Measurements from ENCODE around the gene ACTC1. TPM values are rescaled to one million over a fixed set of nuclear protein-coding genes. Genes with fewer than 3 reads are reported as not detected.
A peak's percentile ranks its signal among the peaks of the same experiment; 100 is the strongest.

The ACTC1 gene
- total RNA-seq, 1 experiment from 2014 or later, result not detected

GRCh38 chr15:34828145-34828911, 33.0 kb upstream of the ACTC1 start:
- H3F3A ChIP-seq (ENCODE audit: low read length, unreplicated experiment), result no peaks in the 10 kb centered on the region
- no peaks in the 10 kb centered on the region; the same call in 1 of the 2 replicates for H3K27me3 ChIP-seq (ENCODE audit: low read length)
- no peak overlapping the region for H3K9ac ChIP-seq (ENCODE audit: low read length)
- H3K4me2 ChIP-seq (ENCODE audit: low read length), result peak overlapping the region; percentile 37
- CTCF ChIA-PET, result no interaction called here
- H3K27ac ChIP-seq (ENCODE audit: low read length), result no peak overlapping the region
- 0 out of 2 replicates have a peak overlapping the region, but pooled peaks have one; percentile 13 for H3K4me3 ChIP-seq (ENCODE audit: low read length)
- no peak overlapping the region for H2AFZ ChIP-seq (ENCODE audit: low read length)
- TF ChIP-seq CTCF (conservative IDR thresholded peaks at IDR 0.05; ENCODE audit: low read depth, low read length), result no peak
- no peak for TF ChIP-seq EZH2 (IDR thresholded peaks at IDR 0.05; ENCODE audit: low read length, unreplicated experiment)
- TF ChIP-seq EZH2phosphoT487 (IDR thresholded peaks at IDR 0.05; ENCODE audit: borderline replicate concordance, low read length), result no peak
- ATAC-seq (peak; percentile 79), DNase-seq (peak; percentile 44)
- no peaks in the 10 kb centered on the region for H3K79me2 ChIP-seq (ENCODE audit: low read length)
- H3K36me3 ChIP-seq (ENCODE audit: low read depth, low read length), result no peaks in the 10 kb centered on the region
- peaks cover 13% of the 10 kb centered on the region; the same call in 1 of the 2 replicates for H3K4me1 ChIP-seq (ENCODE audit: insufficient read depth, low read length)
- no peaks in the 10 kb centered on the region for H3K9me2 ChIP-seq (replicated peaks; ENCODE audit: low read length)
- no peaks in the 10 kb centered on the region for H3K9me3 ChIP-seq (ENCODE audit: low read length)
- no peaks in the 10 kb centered on the region for H4K20me1 ChIP-seq (ENCODE audit: low read length)
- intact Hi-C loops (cut with micrococcal nuclease), result no loop called here
- POLR2A ChIA-PET (ENCODE audit: unreplicated experiment), result no interaction called here
- BruUV-seq (replicated peaks), result no TSS peak

GRCh38 chr15:34821831-34822230, 26.5 kb upstream of the ACTC1 start:
- CTCF ChIA-PET, result no interaction called here
- no peak for DNase-seq

More at GRCh38 chr15:34821831-34822230, 26.5 kb upstream of the ACTC1 start:
- H3K9ac ChIP-seq (ENCODE audit: low read length), result no peak overlapping the region
- POLR2A ChIA-PET (ENCODE audit: unreplicated experiment), result no interaction called here
- peaks cover 3% of the 10 kb centered on the region; the same call in 1 of the 2 replicates for H3K27me3 ChIP-seq (ENCODE audit: low read length)
- H3K9me3 ChIP-seq (ENCODE audit: low read length), result no peaks in the 10 kb centered on the region
- H3K27ac ChIP-seq (ENCODE audit: low read length), result no peak overlapping the region
- H3F3A ChIP-seq (ENCODE audit: low read length, unreplicated experiment), result no peaks in the 10 kb centered on the region
- no peaks in the 10 kb centered on the region for H3K36me3 ChIP-seq (ENCODE audit: low read depth, low read length)
- BruUV-seq (replicated peaks), result no TSS peak
- no peak overlapping the region for H2AFZ ChIP-seq (ENCODE audit: low read length)
- H3K4me2 ChIP-seq (ENCODE audit: low read length), result no peak overlapping the region
- ATAC-seq, result no peak
- H3K79me2 ChIP-seq (ENCODE audit: low read length), result no peaks in the 10 kb centered on the region
- H3K9me2 ChIP-seq (replicated peaks; ENCODE audit: low read length), result no peaks in the 10 kb centered on the region
- TF ChIP-seq CTCF (conservative IDR thresholded peaks at IDR 0.05; ENCODE audit: low read depth, low read length), result no peak
- TF ChIP-seq EZH2 (IDR thresholded peaks at IDR 0.05; ENCODE audit: low read length, unreplicated experiment), result no peak
- TF ChIP-seq EZH2phosphoT487 (IDR thresholded peaks at IDR 0.05; ENCODE audit: borderline replicate concordance, low read length), result no peak
- no peaks in the 10 kb centered on the region for H4K20me1 ChIP-seq (ENCODE audit: low read length)
- intact Hi-C loops (cut with micrococcal nuclease), result no loop called here
- H3K4me3 ChIP-seq (ENCODE audit: low read length), result no peak overlapping the region
- no peaks in the 10 kb centered on the region for H3K4me1 ChIP-seq (ENCODE audit: insufficient read depth, low read length)

Measured in PC-3 (cell line).